Activated naive CD8-positive, alpha-beta T cell treated with anti-CD3 and anti-CD28 coated beads, Interleukin-2, amount 50 U/mL, for 16 hours (primary cell): Measurements from ENCODE around the gene ANGPT4.
"Not testable (repeated sequence)": the region's sequence is repeated elsewhere in the genome, so short reads cannot be mapped to it uniquely, and the experiment has no call there.

ENCODE experiments used
- DNase-seq: peaks from one replicate; pipeline ENCODE4 v3.0.0-alpha.2; 2020; ENCODE audit warnings: low read depth, low spot score

The ANGPT4 gene

GRCh38 chr20:906703-907270 lies 9.3 kb downstream of the ANGPT4 start:
- no peak for DNase-seq

GRCh38 chr20:906001-906520 lies 10.1 kb downstream of the ANGPT4 start:
- DNase-seq: no peak

GRCh38 chr20:905396-905961 lies 10.7 kb downstream of the ANGPT4 start:
- DNase-seq: no peak

GRCh38 chr20:904039-904545 lies 12.0 kb downstream of the ANGPT4 start:
- no peak for DNase-seq

GRCh38 chr20:897436-897835 lies 18.7 kb downstream of the ANGPT4 start:
- not testable (repeated sequence) for DNase-seq

GRCh38 chr20:896501-897025 lies 19.6 kb downstream of the ANGPT4 start:
- no peak for DNase-seq

GRCh38 chr20:892371-892770 lies 23.8 kb downstream of the ANGPT4 start:
- not testable (repeated sequence) for DNase-seq

- DNase-seq: no peak
Measured at GRCh38 chr20:891706-892080, 24.4 kb downstream of the ANGPT4 start.

GRCh38 chr20:891058-891705 lies 25.0 kb downstream of the ANGPT4 start:
- DNase-seq: no peak

- DNase-seq: no peak
Measured at GRCh38 chr20:890666-891057, 25.5 kb downstream of the ANGPT4 start.

- DNase-seq: no peak
Measured at GRCh38 chr20:889932-890463, 26.1 kb downstream of the ANGPT4 start.

GRCh38 chr20:889106-889505 lies 27.0 kb downstream of the ANGPT4 start:
- DNase-seq: no peak

GRCh38 chr20:888057-888456 lies 28.1 kb downstream of the ANGPT4 start:
- DNase-seq: no peak

GRCh38 chr20:887137-887536 lies 29.0 kb downstream of the ANGPT4 start:
- no peak for DNase-seq

GRCh38 chr20:884983-885952 lies 30.9 kb downstream of the ANGPT4 start:
- DNase-seq: no peak

- no peak for DNase-seq
Measured at GRCh38 chr20:881783-882144, 34.4 kb downstream of the ANGPT4 start.

- DNase-seq: no peak
Measured at GRCh38 chr20:881051-881782, 34.9 kb downstream of the ANGPT4 start.

GRCh38 chr20:879626-880025 lies 36.5 kb downstream of the ANGPT4 start:
- no peak for DNase-seq

- no peak for DNase-seq
Measured at GRCh38 chr20:878511-879307, 37.4 kb downstream of the ANGPT4 start.

- no peak for DNase-seq
Measured at GRCh38 chr20:877814-878213, 38.3 kb downstream of the ANGPT4 start.
